K562 (cell line): ENCODE data around the gene COQ7. TPM values are rescaled to one million over a fixed set of nuclear protein-coding genes. Genes with fewer than 3 reads are reported as not detected.
A peak's percentile ranks its signal among the peaks of the same experiment; 100 is the strongest.

Experiments used
- AFF4 ChIP-seq: sonication (generic); formaldehyde crosslinking; IDR thresholded peaks from 2 replicates; pipeline ENCODE4 v1.8.0; 2023; ENCODE audit warnings: mild to moderate bottlenecking, missing genetic modification reagents
- CXXC5 ChIP-seq: fragments of 250-450 bp; sonication (Bioruptor Pico); IDR thresholded peaks from 2 replicates; pipeline ENCODE4 v1.8.0; 2022; ENCODE audit warnings: inconsistent platforms, mild to moderate bottlenecking, moderate library complexity
- GATA2 ChIP-seq: sonication (generic); formaldehyde crosslinking; IDR thresholded peaks from 2 replicates; pipeline ENCODE4 v1.4.0; 2020; ENCODE audit warnings: mild to moderate bottlenecking, missing genetic modification reagents
- HCFC1 ChIP-seq: IDR thresholded peaks from 2 replicates; pipeline ENCODE4 v1.6.1; 2012; ENCODE audit warnings: low read depth, low read length, improper control_type of control experiment
- HLTF ChIP-seq: fragments of 450-650 bp; IDR thresholded peaks from 2 replicates; pipeline ENCODE4 v1.6.1; 2016
- HMG20B ChIP-seq: fragments of 250-450 bp; sonication (Bioruptor Pico); IDR thresholded peaks from 2 replicates; pipeline ENCODE4 v1.5.0; 2021; ENCODE audit warnings: mild to moderate bottlenecking
- ILK ChIP-seq: fragments of 450-650 bp; IDR thresholded peaks from 2 replicates; pipeline ENCODE4 v1.6.1; 2016; ENCODE audit warnings: missing genetic modification characterization, low read depth, mild to moderate bottlenecking, missing compliant biosample characterization, moderate library complexity, borderline replicate concordance
- JUN ChIP-seq, 2 experiments: sonication (generic) in 1 of 2; formaldehyde crosslinking in 1 of 2; IDR thresholded peaks; 2 replicates each; pipeline versions ENCODE4 v1.6.1 to v1.8.0; 2012 to 2022; ENCODE audit warnings: borderline replicate concordance in 2 of 2, mild to moderate bottlenecking in 2 of 2, improper control_type of control experiment in 1 of 2, low read depth in 1 of 2, low read length in 1 of 2, missing genetic modification reagents in 1 of 2
- KAT2B ChIP-seq: IDR thresholded peaks from one replicate; pipeline ENCODE4 v1.6.1; 2012; ENCODE audit warnings: low read depth, mild to moderate bottlenecking, control low read depth, inconsistent platforms, low read length, moderate library complexity
- MBD1 ChIP-seq: fragments of 250-450 bp; sonication (Bioruptor Pico); IDR thresholded peaks from 2 replicates; pipeline ENCODE4 v1.8.0; 2022; ENCODE audit warnings: inconsistent platforms
- MTA3 ChIP-seq: fragments of 450-650 bp; formaldehyde crosslinking; IDR thresholded peaks from 2 replicates; pipeline ENCODE4 v1.6.1; 2017; ENCODE audit warnings: mild to moderate bottlenecking, borderline replicate concordance
- STAG1 ChIP-seq: sonication (generic); formaldehyde crosslinking; IDR thresholded peaks from 2 replicates; pipeline ENCODE4 v1.5.0; 2020; ENCODE audit warnings: missing genetic modification reagents, borderline replicate concordance
- USF1 ChIP-seq: sonication (generic); formaldehyde crosslinking; IDR thresholded peaks from 2 replicates; pipeline ENCODE4 v1.9.0; 2022; ENCODE audit warnings: mild to moderate bottlenecking, missing genetic modification reagents
- USF2 ChIP-seq: sonication (generic); formaldehyde crosslinking; IDR thresholded peaks from 2 replicates; pipeline ENCODE4 v1.5.0; 2020; ENCODE audit warnings: missing genetic modification reagents
- ZBTB49 ChIP-seq: sonication (generic); formaldehyde crosslinking; IDR thresholded peaks from 2 replicates; pipeline ENCODE4 v1.8.0; 2022; ENCODE audit warnings: missing genetic modification reagents, mild to moderate bottlenecking, borderline replicate concordance
- ZNF224 ChIP-seq: sonication (generic); formaldehyde crosslinking; IDR thresholded peaks from 2 replicates; pipeline ENCODE4 v1.8.0; 2022; ENCODE audit warnings: mild to moderate bottlenecking, missing genetic modification reagents
- ZNF384 ChIP-seq: IDR thresholded peaks from 2 replicates; pipeline ENCODE4 v1.6.1; 2012; ENCODE audit warnings: low read depth, low read length, improper control_type of control experiment
- polyA plus RNA-seq, 8 experiments: library from polyadenylated mRNA; depleted of rRNA in 4 of 8; stranded (reverse) in 5 of 8; unstranded in 3 of 8; fragments of >200 nt; fragmentation: Nextera tagmentation in 2 of 8; fragmentation: Illumina TruSeq in 1 of 8; extraction: Ambion mirVana in 2 of 8; extraction: Trizol in 1 of 8; gene quantifications; 2 replicates each; pipeline versions ENCODE4 v1.2.1 to v1.2.3, GENCODE V29; 2011 to 2014; ENCODE audit warnings: inconsistent platforms in 1 of 8, missing spikeins in 1 of 8
- total RNA-seq, 7 experiments: library from RNA; depleted of rRNA in 6 of 7; stranded (reverse); fragments of >200 nt in 6 of 7; fragmentation: Illumina TruSeq in 2 of 7; extraction: Trizol in 2 of 7; gene quantifications; 2 replicates each; pipeline versions ENCODE4 v1.2.1 to v1.2.3, GENCODE V29; 2011 to 2021; ENCODE audit warnings: low replicate concordance in 1 of 7

Gene COQ7
- total and polyA plus RNA-seq, 9 of the 15 experiments (the other 6 are each of a cell fraction or from before 2014, with no cell fraction given): 2.3 to 26.1 (median 15.2) TPM

- TF ChIP-seq HCFC1 (0 out of 2 replicates have a peak, but pooled peaks have one; percentile 28), USF2 (peak; percentile 83), USF1 (peak; percentile 90), AFF4 (CRISPR knock-in tag) (peak; percentile 65; the same call in 1 of the 2 replicates), HLTF (no peak), ZBTB49 (CRISPR knock-in tag) (no peak), MBD1 (no peak), GATA2 (CRISPR knock-in tag) (no peak), ILK (no peak), STAG1 (CRISPR knock-in tag) (peak; percentile 85), MTA3 (no peak), ZNF224 (no peak), HMG20B (no peak), ZNF384 (peak; percentile 57; the same call in 1 of the 2 replicates), KAT2B (no peak), JUN (IDR thresholded peaks at IDR 0.05; ENCODE audit: borderline replicate concordance, low read depth, low read length) (no peak), JUN (CRISPR knock-in tag; IDR thresholded peaks at IDR 0.05; ENCODE audit: borderline replicate concordance) (no peak), CXXC5 (CRISPR knock-in tag) (peak; percentile 80)
These were observed 19.1 kb downstream of the COQ7 start (continued) for GRCh38 chr16:19086322-19087199.
